Heart left ventricle (tissue), 13 donors: ENCODE data around the gene ASZ1.

Experiments used
- CTCF ChIP-seq, 12 donors: fragments of 200-600 bp; sonication (generic) in 4 of 12; IDR thresholded peaks; one replicate each; pipeline versions ENCODE4 v1.5.0 to v1.8.0; 2018 to 2022; ENCODE audit warnings: antibody characterized with exemption in 12 of 12, mild to moderate bottlenecking in 5 of 12
- POLR2A ChIP-seq, 2 donors: fragments of 450-650 bp; IDR thresholded peaks; one replicate each; pipeline ENCODE4 v1.6.1; 2017; ENCODE audit warnings: antibody characterized with exemption in 2 of 2, mild to moderate bottlenecking in 2 of 2, moderate library complexity in 2 of 2
- donor health status: ischemic (EF 13 %, LVEDD 7.1; RV severe dilation, severe dysfunction).
- donor health status: DM: no; HTN: yes; CAD: no.
- donor health status: DM: no; HTN: no; CAD: no.
- donor health status: ischemic (EF 25% LVEDD 6.9; RV normal size, moderate dysfunction).
- donor health status: ischemic (EF 25% LVEDD 5.7; RV mildly dilated, moderate dysfunction).
- donor health status: ischemic (EF 35%, LVEDD 5.7; RV mildly dilated, moderate dysfunction).
- donor health status: nonischemic (EF 11% LVEDD 7.7; RV severe dilation, severe dysfunction).
- donor health status: DM: yes; HTN: yes; CAD: no.
- donor health status: PGD.
- donor health status: ischemic (EF 29% LVEDD 5.4; RV normal size, mild dysfunction).
- donor health status: nonischemic (EF 23%, LVEDD 6.1; RV moderate dilation, normal function).

GRCh38 chr7:117444646-117445045, 17.4 kb upstream of the ASZ1 start:
- TF ChIP-seq POLR2A (IDR thresholded peaks at IDR 0.05) (no peak), CTCF (IDR thresholded peaks at IDR 0.05) (no peak)
